Adipocyte (in vitro differentiated cells): Measurements from ENCODE around the gene ARG2.

Experiments
- DNase-seq: peaks from one replicate; pipeline ENCODE4 v3.0.0-alpha.2; 2015; ENCODE audit warnings: low read depth
- H3K27me3 ChIP-seq: replicated peaks from 2 replicates; pipeline ENCODE4 v1.7.0; 2013; ENCODE audit warnings: mild to moderate bottlenecking, low read length, moderate library complexity; ENCODE audit not compliant: control insufficient read depth, insufficient read depth
- H3K36me3 ChIP-seq: 2 replicates; pipeline ENCODE4 v1.7.0; 2013; ENCODE audit warnings: low read length, mild to moderate bottlenecking, moderate library complexity; ENCODE audit not compliant: control insufficient read depth, insufficient read depth, severe bottlenecking
- H3K4me1 ChIP-seq: 2 replicates; pipeline ENCODE4 v1.7.0; 2013; ENCODE audit warnings: mild to moderate bottlenecking, low read length, moderate library complexity; ENCODE audit not compliant: control insufficient read depth, insufficient read depth
- H3K4me3 ChIP-seq: 2 replicates; pipeline ENCODE4 v1.7.0; 2013; ENCODE audit warnings: mild to moderate bottlenecking, low read length, moderate library complexity
- H3K9ac ChIP-seq: 2 replicates; pipeline ENCODE4 v1.7.0; 2013; ENCODE audit warnings: mild to moderate bottlenecking, low read length, moderate library complexity
- H3K9me3 ChIP-seq: 2 replicates; pipeline ENCODE4 v1.7.0; 2013; ENCODE audit warnings: mild to moderate bottlenecking, low read length, moderate library complexity; ENCODE audit not compliant: control insufficient read depth

ARG2 gene

DNA sequence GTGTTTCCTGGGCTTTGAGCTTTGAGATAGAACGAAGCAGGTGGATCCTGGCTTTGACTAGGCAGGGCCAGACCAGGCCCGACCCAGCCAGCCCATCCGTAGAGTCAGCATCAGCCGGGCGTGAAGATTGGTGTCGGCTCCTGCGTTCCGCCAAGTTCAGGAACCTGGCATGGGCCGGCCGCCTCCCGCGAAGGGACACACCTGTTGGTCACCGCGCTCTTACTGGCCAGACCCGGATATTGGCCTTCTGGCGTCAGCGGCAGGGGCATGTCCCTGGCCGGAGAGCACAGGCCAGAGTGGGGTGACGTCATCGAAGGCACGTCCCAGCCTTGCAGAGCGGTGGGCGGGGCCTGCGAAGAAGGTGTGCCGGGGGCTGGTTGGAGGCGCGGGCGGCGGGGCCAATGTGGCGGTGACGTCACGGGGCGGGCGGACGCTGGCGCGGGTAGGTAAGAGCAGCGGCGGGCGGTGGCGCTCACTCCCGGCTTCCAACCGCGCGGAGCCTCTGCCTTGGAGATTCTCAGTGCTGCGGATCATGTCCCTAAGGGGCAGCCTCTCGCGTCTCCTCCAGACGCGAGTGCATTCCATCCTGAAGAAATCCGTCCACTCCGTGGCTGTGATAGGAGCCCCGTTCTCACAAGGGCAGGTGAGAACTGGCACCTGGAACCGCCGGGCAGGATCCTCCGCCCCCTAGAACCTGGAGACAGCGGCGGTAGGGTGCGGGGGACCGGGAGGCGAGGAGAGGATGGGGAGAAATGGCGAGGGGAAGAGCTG is at the start of gene ARG2:
ARG2 (plus strand) TSS at position 475 of the 771 bp plus-strand sequence; CDS start at position 533, 58 bp downstream.
- peak; percentile 95 for DNase-seq
- H3K4me1 ChIP-seq = peaks cover 32% of the 10 kb centered on the region
- H3K27me3 ChIP-seq = no peaks in the 10 kb centered on the region
- H3K9ac ChIP-seq = peak within 1 kb of the TSS; percentile 67
- H3K9me3 ChIP-seq = no peaks in the 10 kb centered on the region
- peak within 1 kb of the TSS; percentile 82 for H3K4me3 ChIP-seq
- H3K36me3 ChIP-seq = no peaks in the 10 kb centered on the region

DNA sequence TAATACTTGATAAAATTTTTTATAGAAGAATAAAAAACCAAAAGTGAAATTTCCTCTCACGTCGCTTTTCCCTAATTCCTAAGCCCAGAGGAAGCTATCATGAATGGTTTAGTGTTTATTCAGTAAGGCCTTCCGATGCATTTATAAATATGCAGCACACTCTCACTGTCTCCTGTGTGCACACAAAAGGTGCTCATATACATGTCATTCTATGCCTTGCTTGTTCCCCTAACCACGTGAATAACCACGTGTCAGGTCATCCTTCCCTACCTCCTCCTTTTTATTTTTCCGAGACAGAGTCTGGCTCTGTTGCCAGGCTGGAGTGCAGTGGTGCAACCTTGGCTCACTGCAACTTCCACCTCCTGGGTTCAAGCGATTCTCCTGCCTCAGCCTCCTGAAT is 49.3 kb upstream of the ARG2 start:
- peaks cover 8% of the 10 kb centered on the region for H3K27me3 ChIP-seq
- H3K4me3 ChIP-seq = no peak overlapping the region
- DNase-seq = no peak
- H3K9me3 ChIP-seq = no peaks in the 10 kb centered on the region
- no peaks in the 10 kb centered on the region for H3K36me3 ChIP-seq
- no peak overlapping the region for H3K9ac ChIP-seq
- peaks cover 29% of the 10 kb centered on the region for H3K4me1 ChIP-seq

DNA sequence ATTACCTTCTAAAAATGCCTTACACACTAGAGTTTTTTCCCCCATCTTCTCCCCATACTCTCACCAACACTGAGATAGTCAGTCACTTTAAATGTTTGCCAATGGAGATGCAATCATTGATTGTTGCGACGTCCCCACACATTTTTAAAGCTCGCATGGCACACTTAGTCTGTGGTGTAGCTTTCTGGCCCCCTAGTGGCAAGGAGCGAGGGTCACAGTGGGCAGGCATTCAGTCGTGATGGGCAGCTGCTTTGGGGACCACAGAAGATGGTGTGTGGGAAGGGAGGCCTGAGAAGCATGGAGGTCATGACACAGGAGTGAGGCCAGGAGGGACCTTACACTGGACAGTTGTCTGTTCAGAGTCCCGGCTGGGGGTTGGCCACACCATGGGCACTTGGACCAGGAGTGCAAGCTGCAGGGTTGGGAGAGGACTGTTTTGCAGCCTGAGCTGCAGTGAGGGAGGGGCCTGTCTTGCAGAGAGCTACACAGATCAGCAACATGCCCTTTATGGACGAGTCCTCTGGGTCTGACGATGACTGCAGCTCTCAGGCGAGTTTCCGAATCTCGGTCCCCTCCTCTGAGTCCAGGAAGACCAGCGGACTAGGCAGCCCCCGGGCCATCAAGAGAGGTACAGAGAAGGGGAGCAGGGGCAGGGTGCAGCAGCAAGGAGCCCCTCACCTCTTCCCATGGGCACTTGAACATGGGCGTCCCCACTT is 48.3 kb upstream of the ARG2 start:
- Histone ChIP-seq H3K4me3 (no peak overlapping the region), H3K27me3 (peaks cover 8% of the 10 kb centered on the region), H3K9me3 (no peaks in the 10 kb centered on the region), H3K36me3 (no peaks in the 10 kb centered on the region), H3K4me1 (peaks cover 23% of the 10 kb centered on the region), H3K9ac (no peak overlapping the region)
- peak; percentile 85 for DNase-seq

DNA sequence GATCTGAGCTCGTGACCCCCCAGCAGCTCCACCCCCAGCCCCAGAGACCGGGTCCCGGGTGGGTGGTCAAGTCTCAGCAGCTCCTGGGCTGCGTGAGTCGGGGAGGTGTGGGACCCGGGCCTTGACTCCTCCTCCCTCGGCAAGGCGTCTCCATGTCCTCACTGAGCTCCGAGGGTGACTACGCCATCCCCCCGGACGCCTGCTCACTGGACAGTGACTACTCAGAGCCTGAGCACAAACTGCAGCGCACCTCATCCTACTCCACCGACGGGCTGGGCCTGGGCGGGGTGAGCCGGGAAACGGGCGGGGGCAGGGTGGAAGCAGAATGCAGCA is 47.8 kb upstream of the ARG2 start:
- H3K27me3 ChIP-seq = peaks cover 8% of the 10 kb centered on the region
- H3K4me1 ChIP-seq = peaks cover 17% of the 10 kb centered on the region
- DNase-seq = no peak
- H3K9me3 ChIP-seq = no peaks in the 10 kb centered on the region
- H3K4me3 ChIP-seq = no peak overlapping the region
- H3K36me3 ChIP-seq = no peaks in the 10 kb centered on the region
- H3K9ac ChIP-seq = no peak overlapping the region

DNA sequence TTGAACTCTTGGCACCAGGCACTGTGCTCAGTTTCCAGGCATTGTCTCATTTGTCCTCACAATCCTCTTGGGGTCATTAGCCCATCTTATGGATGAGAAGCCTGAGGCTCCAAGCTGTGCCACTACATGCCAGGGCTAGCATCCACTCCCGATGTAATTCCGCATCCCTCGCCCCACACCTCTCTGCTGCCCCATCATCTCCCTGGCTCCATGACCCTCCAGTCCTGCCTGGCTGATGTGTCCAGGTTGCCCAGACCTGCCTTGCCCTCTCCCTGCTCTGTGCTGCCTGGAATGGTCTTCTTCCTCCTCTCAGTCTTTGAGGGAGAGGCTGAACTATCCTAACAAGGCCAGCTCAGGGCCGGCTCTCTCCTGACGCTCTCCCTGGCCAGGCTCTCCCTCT is 47.1 kb upstream of the ARG2 start:
- Histone ChIP-seq H3K4me1 (peaks cover 11% of the 10 kb centered on the region), H3K9ac (no peak overlapping the region), H3K4me3 (no peak overlapping the region), H3K27me3 (peaks cover 8% of the 10 kb centered on the region), H3K36me3 (no peaks in the 10 kb centered on the region), H3K9me3 (no peaks in the 10 kb centered on the region)
- no peak for DNase-seq

DNA sequence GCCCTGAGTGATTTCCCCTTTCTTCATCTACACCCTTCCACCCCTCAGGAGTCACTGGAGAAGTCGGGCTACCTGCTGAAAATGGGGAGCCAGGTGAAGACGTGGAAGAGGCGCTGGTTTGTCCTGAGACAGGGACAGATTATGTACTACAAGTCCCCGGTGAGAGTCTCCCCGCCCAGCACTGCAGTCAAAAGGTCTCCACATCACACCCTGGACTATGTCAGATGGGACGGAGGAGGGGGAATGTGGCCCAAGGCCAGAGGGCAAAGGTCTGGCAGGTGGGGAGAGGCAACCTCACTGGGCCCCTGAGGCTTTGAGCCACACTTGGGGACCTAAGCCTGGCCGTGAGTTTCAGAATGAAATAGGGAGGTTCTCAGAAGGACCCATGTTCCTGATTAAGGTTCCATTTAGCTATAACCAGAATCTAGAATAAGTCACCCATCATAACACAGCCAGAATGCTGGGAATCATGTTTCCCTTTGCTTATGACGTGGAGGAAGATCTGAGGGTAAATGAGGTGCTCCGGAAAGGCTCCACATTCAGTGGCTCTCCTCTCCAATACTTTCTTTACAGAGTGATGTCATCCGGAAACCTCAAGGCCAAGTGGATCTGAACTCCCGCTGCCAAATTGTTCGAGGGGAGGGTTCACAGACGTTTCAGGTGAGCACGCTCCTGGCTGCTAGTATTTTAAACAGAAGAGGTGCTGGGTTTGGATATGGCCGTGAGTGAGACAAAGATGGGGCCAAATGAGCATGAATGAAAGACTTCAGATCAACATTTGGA is 46.3 kb upstream of the ARG2 start:
- DNase-seq = no peak
- Histone ChIP-seq H3K27me3 (peaks cover 8% of the 10 kb centered on the region), H3K9ac (no peak overlapping the region), H3K36me3 (no peaks in the 10 kb centered on the region), H3K4me1 (peaks cover 7% of the 10 kb centered on the region), H3K9me3 (no peaks in the 10 kb centered on the region), H3K4me3 (no peak overlapping the region)

DNA sequence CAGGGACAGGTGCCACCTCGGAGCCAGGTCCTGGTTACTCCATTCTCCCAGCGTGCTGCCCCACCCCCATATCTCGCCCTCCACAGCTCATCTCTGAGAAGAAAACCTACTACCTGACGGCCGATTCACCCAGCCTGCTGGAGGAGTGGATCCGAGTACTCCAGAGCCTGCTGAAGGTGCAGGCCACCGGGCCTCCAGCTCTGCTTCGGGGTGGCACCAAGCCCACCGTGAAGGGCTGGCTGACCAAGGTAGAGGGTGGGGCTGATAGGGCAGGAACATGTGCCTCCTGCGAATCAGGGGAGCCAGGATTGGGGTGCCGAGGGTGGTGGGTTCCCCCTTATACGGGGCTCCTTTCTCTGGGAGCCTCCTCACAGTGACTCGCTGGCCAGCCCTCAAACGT is 45.6 kb upstream of the ARG2 start:
- DNase-seq = no peak

DNA sequence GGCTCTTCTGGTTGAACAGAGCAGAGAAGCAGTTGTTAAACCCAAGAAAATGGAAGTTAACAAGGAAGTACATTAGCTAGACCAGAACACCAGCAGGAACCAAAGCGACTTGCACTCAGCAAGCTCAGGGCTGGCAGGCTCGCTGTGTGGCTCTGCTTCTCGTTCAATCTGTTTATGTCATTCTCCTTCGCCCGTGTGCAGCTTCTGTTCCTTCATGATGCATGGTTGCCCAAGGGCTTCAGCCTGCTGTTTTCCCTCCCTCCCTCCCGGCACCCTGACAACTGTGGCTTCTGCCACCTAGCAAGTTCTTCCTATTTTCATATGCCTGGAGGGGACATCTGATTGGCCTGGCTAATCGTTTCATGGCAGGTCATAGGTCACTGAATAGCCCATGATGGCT is 44.9 kb upstream of the ARG2 start:
- Histone ChIP-seq H3K36me3 (peaks cover 3% of the 10 kb centered on the region), H3K9me3 (no peaks in the 10 kb centered on the region), H3K27me3 (peaks cover 8% of the 10 kb centered on the region), H3K4me3 (no peak overlapping the region), H3K4me1 (peaks cover 3% of the 10 kb centered on the region), H3K9ac (no peak overlapping the region)
- DNase-seq = no peak

More for the DNA sequence above, 45.6 kb upstream of the ARG2 start:
- H3K27me3 ChIP-seq = peaks cover 8% of the 10 kb centered on the region
- H3K36me3 ChIP-seq = peaks cover under 1% of the 10 kb centered on the region
- peaks cover 7% of the 10 kb centered on the region for H3K4me1 ChIP-seq
- H3K9me3 ChIP-seq = no peaks in the 10 kb centered on the region
- H3K4me3 ChIP-seq = no peak overlapping the region
- H3K9ac ChIP-seq = no peak overlapping the region

DNA sequence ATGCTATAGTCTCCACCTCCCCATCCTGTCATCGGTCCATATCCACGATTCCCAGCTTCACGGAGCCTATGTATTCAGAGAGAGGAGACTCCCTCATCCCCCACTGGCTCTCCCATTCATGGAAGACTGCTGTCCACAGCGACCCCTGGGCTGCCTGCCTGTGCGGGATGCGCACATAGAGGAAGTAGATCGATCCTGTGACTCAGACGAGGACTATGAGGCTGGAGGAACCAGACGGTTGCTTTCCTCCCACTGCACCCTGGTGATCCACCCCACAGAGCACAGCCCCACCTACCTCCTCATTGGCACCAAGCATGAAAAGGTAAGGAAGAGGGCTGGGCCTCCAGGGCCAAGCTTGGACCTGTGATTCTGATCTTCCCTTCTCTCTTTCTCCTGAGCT is 44.0 kb upstream of the ARG2 start:
- no peak for DNase-seq
- Histone ChIP-seq H3K4me1 (no peaks in the 10 kb centered on the region), H3K9me3 (no peaks in the 10 kb centered on the region), H3K4me3 (no peak overlapping the region), H3K27me3 (peaks cover 8% of the 10 kb centered on the region), H3K36me3 (peaks cover 3% of the 10 kb centered on the region), H3K9ac (no peak overlapping the region)

DNA sequence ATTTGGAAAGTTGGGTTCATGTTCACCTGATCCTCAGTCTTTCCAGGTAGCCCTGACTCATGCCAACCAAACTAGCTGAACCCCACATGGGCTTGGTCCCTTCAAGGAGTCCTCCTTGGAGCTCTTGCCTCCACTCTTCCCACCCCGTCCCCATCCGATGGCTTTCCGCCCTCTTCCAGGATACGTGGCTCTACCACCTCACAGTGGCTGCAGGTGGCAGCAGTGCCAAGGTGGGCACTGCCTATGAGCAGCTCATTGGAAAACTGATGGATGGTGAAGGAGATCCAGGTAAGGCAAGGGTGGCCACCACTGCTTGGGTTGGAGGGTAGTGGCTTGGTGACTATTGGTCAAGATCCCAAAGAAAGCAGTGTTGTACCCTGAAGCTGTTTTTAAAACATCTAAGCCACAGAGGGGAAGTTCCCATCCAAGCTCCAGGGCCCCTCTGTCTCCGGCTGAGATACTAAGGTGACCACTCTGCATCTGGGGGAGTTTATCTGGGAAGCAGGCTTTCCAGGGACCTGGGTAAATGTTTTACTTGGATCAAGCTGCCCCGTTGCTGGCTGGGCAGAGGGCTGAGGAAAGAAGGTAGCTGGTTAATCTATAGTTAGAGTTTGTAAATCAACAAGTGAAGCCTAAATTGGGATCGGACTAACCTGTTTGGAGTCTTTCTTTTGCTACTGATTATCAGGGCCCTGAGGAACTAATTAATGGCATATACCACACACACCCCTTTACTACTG is 43.3 kb upstream of the ARG2 start:
- peaks cover 3% of the 10 kb centered on the region for H3K36me3 ChIP-seq
- H3K9me3 ChIP-seq = no peaks in the 10 kb centered on the region
- no peak overlapping the region for H3K9ac ChIP-seq
- H3K4me3 ChIP-seq = no peak overlapping the region
- DNase-seq = no peak
- H3K27me3 ChIP-seq = peaks cover 8% of the 10 kb centered on the region
- H3K4me1 ChIP-seq = no peaks in the 10 kb centered on the region
